ENCODE measurements around the gene BCAR3.
A peak's percentile ranks its signal among the peaks of the same experiment; 100 is the strongest.

- no peak for TF ChIP-seq POLR2A (IDR thresholded peaks at IDR 0.05)
- no peak for TF ChIP-seq CTCF (IDR thresholded peaks at IDR 0.05)
- TF ChIP-seq EP300 (IDR thresholded peaks at IDR 0.05): peak in 3 of 4 donors; percentile 34 to 75 (median 52)
Observed at GRCh38 chr1:93566227-93566626, 115.4 kb downstream of the BCAR3 start.
